ENCODE measurements around the gene RPS25.

The RPS25 gene

GRCh38 chr11:119056421-119056999 is 38.4 kb upstream of the RPS25 start:
- TF ChIP-seq CTCF (IDR thresholded peaks at IDR 0.05; ENCODE audit: low read depth, low read length): no peak
- no peak for DNase-seq (ENCODE audit: extremely low read depth, low read depth)

GRCh38 chr11:119055901-119056300 is 37.8 kb upstream of the RPS25 start:
- no peak for DNase-seq (ENCODE audit: extremely low read depth, low read depth)
- TF ChIP-seq CTCF (IDR thresholded peaks at IDR 0.05; ENCODE audit: low read depth, low read length): peak; percentile 14

GRCh38 chr11:119054418-119054817 is 36.3 kb upstream of the RPS25 start:
- TF ChIP-seq CTCF (IDR thresholded peaks at IDR 0.05; ENCODE audit: low read depth, low read length): no peak
- DNase-seq (ENCODE audit: extremely low read depth, low read depth): no peak

GRCh38 chr11:119052163-119052814 is 34.1 kb upstream of the RPS25 start:
- no peak for TF ChIP-seq CTCF (IDR thresholded peaks at IDR 0.05; ENCODE audit: low read depth, low read length)
- DNase-seq (ENCODE audit: extremely low read depth, low read depth): no peak

GRCh38 chr11:119051440-119052162 is 33.5 kb upstream of the RPS25 start:
- DNase-seq (ENCODE audit: extremely low read depth, low read depth): no peak
- TF ChIP-seq CTCF (IDR thresholded peaks at IDR 0.05; ENCODE audit: low read depth, low read length): no peak

- no peak for TF ChIP-seq CTCF (IDR thresholded peaks at IDR 0.05; ENCODE audit: low read depth, low read length)
- no peak for DNase-seq (ENCODE audit: extremely low read depth, low read depth)
Observed at GRCh38 chr11:119049081-119049480, 30.9 kb upstream of the RPS25 start.

- DNase-seq (ENCODE audit: extremely low read depth, low read depth): no peak
- TF ChIP-seq CTCF (IDR thresholded peaks at IDR 0.05; ENCODE audit: low read depth, low read length): no peak
Observed at GRCh38 chr11:119048644-119049043, 30.5 kb upstream of the RPS25 start.

Data from AG09319 (cell line).